HG02943 (cell line): ENCODE measurements around the gene USH1C.

Experiments used
- ATAC-seq: cut with Tn5 transposase; IDR thresholded peaks from one replicate; pipeline ENCODE4 v1.9.1; 2021; ENCODE audit warnings: mild to moderate bottlenecking, low read depth, moderate library complexity; ENCODE audit not compliant: unreplicated experiment

Gene USH1C

DNA sequence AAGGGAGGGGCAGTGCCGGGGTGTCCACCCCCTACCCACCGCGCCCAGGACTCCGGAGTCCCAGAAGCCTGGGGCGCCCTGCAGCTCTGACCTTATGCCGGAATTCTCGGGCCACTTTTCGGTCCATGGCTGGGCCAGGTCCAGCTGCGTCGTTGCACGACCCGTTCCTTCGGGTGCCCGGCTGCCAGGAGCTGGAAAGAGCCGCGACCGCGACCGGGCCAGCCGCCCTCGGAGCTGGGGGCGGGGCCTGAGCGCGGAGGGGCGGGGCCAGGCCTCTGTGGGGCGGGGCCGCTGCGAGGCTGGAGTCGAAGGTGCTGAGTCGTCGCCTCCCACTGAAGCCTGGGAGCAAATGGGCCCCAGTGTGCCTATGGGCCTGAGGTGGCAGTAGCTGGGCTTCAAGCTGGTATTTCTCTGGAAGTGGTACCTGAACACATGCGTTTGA is at the start of gene USH1C:
Gene USH1C (minus strand): TSS at position 236 of the 442 bp plus-strand sequence. CDS start 109 bp downstream, at position 127.
- no peak for ATAC-seq

DNA sequence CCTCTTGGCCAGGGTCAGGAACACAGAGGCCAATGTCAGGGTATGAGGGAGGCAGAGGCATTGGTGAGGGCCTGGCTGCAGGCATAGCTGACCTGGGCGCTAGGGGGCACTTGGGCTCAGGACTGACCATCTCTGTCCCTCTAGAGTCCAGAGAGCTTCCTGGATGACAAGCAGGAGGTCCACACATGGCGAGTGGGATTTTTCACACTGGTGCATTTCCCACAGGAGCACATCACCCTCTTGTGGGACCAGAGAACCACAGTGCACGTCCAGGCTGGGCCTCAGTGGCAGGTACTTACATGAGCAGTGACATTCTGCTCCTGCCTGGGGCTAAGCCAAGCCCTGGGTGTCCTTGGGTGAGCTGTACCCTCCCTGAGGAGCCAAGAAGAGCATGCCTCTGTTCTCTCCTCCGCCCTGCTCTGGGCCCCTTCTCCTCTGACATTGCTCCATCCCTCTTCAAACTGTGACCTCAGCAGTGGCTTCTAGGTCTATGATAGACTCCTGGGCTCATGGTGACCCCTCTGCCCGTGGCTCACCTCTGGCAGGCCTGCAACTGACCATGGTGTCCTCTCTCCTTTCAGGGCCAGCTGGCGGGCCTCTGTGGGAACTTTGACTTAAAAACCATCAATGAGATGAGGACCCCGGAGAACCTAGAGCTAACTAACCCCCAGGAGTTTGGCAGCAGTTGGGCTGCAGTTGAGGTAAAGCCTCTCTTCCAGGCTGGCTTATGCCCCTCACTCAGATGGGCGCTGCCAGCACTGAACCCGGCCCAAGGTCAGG is 49.4 kb upstream of the USH1C start:
- ATAC-seq, result no peak

DNA sequence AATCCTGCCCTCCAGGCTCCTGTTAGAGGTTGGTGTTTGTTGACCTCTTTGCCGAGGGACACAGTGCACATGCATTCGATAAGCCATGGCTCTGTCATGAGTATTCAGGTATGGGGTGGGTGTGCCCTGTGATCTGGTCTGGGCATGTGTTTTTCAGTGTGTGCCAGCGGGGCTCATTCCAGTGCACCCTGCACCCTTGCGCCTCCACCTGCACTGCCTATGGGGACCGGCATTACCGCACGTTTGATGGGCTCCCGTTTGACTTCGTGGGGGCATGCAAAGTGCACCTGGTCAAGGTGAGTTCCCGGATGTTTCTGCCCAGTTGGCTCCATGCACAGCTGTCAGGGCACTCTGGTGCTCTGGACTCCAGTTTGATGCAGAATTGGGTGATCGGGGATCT is 47.1 kb upstream of the USH1C start:
- no peak for ATAC-seq

DNA sequence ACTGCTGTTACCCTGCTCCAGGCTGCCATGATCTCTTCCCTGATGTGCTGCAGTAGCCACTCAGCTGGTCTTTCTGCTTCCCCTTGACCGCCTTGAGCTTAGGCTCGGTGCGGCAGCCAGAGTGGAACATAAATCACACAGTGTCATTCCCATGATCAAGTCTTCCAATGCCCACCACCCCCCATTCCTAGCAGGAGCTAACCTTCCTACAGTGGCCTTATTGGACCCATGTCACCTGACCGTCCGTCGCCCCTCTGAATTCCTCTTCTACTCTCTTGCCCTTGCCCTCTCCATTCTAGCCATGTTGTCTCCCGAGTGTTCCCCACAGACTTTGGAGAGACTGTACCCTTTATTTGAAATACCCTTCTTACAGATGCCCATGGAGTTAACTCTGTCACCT is 46.2 kb upstream of the USH1C start:
- no peak for ATAC-seq

DNA sequence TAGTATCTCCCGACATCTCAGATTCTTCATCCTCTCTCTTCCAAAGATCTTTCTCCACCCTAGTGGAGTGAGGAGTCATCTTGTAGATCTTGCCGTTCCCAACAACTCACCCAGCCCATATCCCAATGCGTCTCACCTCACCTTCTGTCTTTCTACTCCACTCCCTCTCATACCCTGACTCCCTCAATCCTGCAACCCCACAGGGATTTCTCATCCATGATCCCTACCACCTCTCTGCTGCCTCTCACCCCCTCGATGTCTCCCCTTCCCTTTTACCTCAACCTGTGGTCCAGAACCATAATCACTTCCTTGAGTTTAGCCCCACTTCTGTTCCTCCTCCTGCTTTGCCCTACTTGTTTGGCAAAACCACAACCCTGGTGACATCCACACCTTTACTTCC is 44.5 kb upstream of the USH1C start:
- ATAC-seq, result no peak

DNA sequence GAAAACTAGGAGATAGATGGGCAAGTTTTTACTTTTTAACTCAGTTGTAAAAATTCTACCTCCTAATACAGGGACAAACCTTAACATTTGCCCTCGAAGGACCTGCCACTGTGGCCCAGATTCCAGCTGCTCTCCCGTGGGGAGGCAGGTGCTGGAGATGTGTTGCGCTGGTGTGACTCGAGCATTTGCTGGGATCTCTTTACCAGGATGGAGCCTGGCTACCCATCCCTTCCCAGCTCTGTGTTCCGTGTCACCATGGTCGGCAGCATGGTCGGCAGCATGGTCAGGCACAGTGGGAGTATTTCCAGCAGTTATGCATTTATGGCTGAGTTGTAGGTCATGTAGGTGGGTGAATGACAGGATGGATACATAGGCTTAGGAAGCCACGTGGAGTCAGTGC is 44.0 kb upstream of the USH1C start:
- ATAC-seq, result no peak

DNA sequence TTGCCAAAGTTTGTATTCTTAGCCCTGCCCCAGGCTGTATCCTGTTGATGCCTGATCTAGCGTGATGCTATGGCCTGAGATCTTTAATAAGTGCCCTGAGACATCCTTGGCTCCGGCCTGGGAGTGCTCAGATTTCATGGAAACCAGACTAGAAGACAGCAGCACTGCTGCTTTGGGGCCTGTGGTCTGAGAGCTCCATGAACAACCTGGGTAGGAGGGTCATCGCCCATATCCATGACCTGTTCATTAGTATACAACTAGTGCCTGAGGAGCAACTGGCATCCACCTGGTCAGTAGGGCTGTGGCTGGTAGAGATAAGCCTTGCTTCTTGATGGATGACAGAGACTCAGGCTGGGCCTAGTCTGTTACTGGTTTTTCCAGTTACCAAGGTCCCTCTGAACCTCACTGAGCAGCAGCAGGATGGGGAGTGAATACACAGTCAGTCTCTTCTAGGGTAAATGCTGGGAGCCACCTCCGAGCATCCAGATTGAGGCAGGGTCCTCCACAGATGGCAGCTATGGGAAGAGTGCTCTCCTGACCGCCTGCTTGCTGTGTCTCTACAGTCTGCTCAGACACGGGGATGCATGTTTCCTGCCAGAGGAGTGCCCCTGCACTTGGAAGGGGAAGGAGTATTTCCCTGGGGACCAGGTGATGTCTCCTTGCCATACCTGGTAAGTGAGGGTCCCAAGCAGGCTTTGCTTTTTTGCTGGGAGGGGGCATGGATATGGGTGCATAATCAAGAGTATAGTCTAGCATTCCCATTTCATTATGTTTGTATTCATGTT is 41.9 kb upstream of the USH1C start:
- ATAC-seq, result no peak

DNA sequence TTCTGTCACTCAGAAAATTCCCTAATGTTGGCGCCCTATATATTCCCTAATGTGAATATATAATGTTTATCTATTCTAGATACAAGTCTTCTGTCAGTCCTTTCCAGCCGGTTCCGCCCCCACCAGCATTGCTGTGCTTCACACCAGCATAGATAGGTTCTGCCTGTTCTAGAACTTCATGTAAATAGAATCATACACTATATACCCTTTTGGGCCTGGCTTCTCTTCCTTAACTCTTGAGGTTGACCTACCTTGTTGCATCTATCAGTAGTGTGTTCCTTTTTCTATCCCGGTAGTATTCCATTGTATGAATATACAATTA is 37.5 kb upstream of the USH1C start:
- ATAC-seq, result no peak

DNA sequence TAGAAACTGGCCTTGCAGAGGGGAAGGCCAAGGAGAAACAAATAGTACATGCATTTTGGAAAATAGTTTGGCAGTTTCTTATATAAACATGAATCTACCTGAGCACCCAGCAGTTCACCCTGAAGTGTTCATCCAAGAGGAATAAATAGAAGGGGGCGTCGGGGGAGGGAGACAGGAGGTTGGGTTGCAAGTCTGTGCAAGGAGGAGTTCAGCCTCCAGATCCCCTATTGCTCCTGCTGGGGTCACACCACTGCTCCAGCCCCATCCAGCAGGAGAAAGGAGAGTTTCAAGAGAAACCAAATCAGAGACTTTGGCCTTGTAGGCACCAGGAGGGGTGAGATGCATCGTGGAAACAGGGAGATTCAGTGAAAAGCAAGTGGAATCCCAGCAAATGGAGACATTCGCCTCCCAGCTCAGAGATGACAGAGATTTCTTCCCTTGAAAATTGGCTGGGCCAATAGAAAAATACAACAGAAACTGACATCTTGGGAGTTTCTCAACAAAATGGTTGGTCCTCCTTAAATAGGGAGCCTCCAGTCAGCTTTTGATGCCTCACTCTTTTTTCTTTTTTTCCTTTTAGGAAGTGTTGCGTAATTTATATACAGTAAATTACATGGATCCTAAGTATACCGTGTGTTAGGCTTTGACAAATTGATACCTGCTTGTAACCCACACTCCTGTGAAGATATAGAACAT is 37.0 kb upstream of the USH1C start:
- no peak for ATAC-seq

DNA sequence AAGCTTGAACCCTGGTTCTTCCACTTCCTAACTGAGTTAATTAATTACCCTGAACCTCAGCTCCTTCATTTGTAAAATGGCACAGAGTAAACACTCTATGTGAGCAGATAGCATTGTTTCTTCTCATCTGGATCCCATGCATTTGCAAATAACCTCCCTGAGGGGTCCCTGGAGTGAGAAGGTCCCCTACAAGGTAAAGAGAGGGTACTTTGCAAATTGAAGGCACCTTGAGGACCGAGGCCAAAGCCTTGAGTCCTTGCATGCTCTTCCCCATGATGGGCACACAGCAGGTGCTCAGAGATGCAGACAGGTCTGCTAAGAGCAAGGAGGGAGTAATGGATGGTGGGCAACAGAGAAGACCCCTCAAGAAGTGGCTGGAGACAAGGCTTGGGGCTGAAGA is 36.1 kb upstream of the USH1C start:
- no peak for ATAC-seq

DNA sequence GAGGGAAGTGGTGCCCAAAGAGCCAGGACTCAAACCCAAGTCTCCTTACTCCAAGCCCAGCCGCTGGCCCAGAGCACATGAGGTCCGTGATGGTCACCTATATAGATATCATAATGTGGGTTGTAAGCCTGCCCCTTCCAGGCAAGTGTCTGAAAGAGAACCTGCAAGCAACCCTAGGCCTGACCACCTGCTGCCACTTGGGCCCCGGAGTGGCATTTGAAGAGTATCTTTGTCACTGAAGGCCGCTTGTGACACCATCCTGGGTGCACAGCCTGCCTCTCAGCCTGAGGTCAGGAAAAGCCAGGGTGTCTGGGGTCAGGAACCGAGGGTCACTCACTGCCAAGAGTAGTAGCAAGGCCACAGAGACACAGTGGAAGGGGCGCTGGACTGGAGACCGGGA is 35.2 kb upstream of the USH1C start:
- no peak for ATAC-seq

DNA sequence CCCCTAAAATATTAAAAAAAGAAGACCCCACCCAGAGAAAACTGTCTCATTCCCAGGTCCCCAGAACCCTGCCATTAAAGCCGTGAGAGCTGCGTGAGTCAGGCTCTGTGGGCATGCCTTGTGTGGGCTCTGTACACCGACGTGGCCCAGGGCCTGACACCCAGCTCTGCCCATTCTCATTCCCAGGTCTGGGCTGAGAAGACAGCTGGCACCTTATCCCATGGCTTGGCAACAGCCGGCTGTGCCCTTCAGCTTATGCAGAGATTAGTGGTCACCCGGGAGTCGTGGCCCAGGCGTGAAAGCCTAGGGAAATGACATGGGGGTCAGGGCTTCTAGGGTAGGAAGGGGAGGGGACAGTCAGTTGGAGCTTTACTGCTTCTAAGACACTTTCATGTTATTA is 34.7 kb upstream of the USH1C start:
- ATAC-seq, result no peak

DNA sequence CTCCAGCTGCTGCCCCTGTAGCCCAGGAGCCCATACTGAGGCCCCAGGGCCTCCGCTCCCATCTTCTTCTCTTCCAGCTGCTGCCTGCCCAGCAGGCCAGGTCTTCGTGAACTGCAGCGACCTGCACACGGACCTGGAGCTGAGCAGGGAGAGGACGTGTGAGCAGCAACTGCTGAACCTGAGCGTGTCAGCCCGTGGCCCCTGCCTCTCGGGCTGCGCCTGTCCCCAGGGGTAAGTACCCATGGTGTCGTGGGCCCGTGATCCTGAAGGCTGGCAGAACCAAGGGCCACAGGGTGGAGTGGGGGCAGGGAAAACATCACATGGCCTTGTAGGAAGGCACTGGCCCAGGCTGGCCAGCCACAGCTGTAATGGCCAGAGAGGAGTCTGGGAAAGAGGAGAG is 34.1 kb upstream of the USH1C start:
- ATAC-seq, result no peak

DNA sequence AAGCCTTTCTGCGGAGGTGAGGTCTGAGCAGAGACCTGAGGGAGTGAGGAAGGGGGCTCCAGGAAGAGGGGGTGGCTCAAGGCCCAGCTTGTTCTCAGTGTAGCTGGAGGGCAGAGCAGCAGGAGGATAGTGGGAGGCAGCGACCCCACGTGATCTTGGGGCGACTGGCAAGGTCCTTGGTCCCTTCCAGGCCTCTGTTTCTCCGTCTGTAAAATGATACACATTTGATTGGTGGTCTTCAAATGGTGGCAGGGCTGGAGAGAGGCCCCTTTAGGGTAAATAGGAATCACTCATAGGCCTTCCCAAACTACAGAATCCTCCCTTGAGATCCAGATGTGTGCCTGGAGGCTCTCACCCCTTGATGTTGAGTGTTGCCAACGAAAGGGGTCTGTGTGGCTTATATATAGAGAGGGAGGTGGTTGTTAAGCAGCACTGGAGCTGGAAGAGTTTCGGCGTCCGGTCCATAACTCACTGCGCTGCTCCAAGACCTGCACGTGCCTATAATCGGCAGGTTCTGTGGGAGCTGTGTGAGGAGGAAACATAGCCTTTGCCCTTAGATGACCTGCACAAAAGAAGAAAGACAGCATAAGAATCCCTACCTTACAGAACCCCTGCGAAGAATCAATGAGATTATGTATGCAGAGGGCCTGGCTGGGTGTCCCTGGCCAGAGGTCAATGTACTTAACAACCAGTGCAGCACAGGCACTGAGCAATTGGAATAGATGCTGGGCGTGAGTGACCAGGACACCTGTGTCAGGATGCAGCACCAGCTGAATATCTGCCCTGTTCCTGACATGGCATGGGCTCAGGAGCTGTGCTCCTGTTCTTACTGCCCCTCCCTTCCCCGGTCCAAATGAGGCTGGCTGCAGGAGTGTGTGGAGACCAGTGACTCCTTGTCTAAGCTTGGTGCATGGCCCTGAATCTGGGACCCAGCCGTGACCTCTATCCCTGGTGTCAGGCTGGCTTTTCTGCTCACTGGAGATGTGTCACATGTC is 31.5 kb upstream of the USH1C start:
- ATAC-seq, result no peak

DNA sequence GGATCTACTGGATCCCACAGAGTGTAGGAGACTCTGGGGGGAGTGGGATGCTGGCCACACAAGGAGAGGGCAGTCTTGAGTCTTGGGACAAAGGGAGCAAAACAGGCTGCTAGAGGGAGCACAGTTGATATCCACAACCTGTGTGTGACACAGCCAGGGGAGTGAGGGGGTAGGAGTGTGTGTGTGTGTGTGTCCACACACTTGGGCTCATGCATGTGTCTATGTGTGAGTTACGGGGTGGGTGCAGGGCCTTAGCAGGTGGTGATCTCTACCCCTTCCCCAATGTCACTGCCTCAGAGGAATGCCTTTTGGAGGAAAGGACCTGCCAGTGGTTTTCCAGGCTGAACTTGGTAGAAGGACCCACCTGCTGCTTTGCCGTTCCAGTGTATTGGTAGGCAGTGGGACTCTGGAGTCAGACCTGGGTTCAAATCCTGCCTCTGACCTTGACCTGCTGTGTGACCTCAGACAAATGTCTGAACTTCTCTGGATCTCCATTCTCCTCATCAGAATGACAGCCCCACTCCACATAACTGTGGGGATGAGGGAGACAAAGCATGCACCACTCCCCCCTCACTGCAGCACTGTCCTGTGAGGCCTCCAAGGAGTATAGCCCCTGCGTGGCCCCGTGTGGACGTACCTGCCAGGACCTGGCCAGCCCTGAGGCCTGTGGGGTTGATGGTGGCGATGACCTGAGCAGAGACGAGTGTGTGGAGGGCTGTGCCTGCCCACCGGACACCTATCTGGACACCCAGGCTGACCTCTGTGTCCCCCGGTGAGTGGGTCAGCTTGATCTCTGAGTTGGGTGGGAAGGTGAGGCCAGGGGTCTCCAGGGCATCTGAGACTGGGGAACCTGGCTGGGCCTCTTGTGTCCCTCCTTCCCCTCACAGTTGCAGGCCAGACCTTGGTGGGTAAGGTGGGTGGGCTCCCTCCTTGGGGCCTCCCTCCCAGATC is 30.2 kb upstream of the USH1C start:
- no peak for ATAC-seq

DNA sequence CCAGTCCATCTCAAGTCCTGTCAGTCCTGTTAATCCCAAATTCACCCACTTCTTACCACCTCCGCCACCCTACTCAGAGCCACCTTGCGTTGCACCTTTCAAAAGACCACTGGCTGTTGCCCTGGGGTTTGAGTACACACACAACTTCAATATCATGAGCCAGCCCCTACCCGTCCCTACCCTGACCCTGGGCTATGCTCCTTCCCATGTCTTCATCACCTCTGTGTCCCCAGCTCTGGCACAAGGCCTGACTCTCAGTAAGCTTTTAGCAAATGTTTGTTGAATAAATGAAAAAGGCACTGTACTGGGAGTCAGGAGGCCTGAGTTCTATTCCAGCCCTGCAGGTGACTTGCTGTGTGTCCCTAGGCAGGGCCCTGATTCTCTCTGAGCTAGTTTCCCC is 29.3 kb upstream of the USH1C start:
- no peak for ATAC-seq

DNA sequence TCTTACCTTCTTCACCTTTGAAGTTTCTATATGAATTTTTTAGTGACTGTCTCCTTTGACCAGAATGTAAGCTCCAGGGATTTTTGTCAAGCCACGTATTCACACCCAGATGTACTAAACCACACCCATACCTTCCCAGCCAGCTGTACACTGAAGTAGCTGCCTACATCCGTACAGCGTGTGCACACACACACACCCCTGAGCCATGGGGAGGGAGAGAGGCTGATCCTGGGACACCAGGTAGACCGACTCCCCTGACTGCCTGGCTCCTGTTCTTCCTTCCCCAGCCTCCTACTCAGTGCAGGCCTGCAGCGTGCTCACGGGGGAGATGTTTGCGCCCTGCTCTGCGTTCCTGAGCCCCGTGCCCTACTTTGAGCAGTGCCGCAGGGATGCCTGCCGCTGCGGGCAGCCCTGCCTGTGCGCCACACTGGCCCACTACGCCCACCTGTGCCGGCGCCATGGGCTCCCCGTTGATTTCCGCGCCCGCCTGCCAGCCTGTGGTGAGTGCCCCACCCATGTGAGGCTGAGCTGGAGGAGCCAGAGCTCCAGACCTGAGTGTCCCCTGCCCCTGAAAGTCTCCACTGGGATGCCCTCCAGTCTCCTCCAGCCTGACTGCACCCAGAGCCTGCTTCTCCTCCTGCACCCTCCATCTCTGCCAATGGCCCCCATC is 28.7 kb upstream of the USH1C start:
- no peak for ATAC-seq

DNA sequence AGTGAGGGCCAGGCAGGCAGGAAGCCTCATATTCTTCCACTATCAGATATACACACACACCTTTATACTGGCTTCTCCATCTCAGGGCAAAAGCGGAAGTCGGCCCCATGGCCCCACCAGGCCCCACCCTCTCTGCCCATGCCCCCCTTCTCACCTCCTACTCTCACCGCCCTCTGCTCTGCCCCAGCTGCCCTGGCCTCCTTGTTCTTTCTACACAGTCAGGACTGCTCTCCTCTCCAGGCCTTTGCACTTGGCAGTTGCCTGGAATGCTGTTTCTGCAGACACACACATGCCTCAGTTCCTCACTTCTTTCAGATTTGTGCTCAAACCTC is 28.1 kb upstream of the USH1C start:
- ATAC-seq, result no peak
